ENCODE data around the gene VCAM1.

Gene VCAM1

GRCh38 chr1:100724281-100724680, 4.7 kb downstream of the VCAM1 start:
- no peak for DNase-seq (ENCODE audit: low read depth)
- Histone ChIP-seq H3K36me3 (ENCODE audit: control insufficient read depth, insufficient read depth, low read length, severe bottlenecking) (no peaks in the 10 kb centered on the region), H3K9me3 (ENCODE audit: control insufficient read depth, low read length) (no peaks in the 10 kb centered on the region), H3K4me1 (ENCODE audit: control insufficient read depth, insufficient read depth, low read length) (peaks cover 32% of the 10 kb centered on the region), H3K4me3 (ENCODE audit: low read length) (no peak overlapping the region), H3K9ac (ENCODE audit: low read length) (no peak overlapping the region), H3K27me3 (replicated peaks; ENCODE audit: control insufficient read depth, insufficient read depth, low read length) (no peaks in the 10 kb centered on the region)

DNA sequence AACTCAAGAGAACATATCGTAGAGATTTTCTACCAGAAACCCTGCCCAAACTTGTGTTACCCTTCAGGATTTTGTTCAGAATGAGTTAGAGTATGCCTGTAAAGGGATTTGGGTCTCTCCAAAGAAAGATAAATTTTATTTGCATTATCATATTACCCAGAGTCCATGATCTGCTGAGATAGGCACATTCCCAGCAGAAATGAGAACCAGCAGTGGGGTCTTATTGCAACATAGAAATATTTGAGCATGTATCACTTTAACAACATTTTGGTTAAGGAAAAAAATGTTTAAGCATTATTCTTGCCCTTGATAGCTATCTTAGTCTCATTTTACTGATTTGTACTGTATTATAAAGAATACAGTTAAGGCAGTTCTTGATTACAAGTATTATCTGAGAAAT, 10.6 kb downstream of the VCAM1 start:
- peaks cover 22% of the 10 kb centered on the region for H3K4me1 ChIP-seq (ENCODE audit: control insufficient read depth, insufficient read depth, low read length)
- H3K9ac ChIP-seq (ENCODE audit: low read length) = peak overlapping the region; percentile 55
- no peaks in the 10 kb centered on the region for H3K9me3 ChIP-seq (ENCODE audit: control insufficient read depth, low read length)
- no peaks in the 10 kb centered on the region for H3K27me3 ChIP-seq (replicated peaks; ENCODE audit: control insufficient read depth, insufficient read depth, low read length)
- peak; percentile 74 for DNase-seq (ENCODE audit: low read depth)
- no peak overlapping the region for H3K4me3 ChIP-seq (ENCODE audit: low read length)
- no peaks in the 10 kb centered on the region for H3K36me3 ChIP-seq (ENCODE audit: control insufficient read depth, insufficient read depth, low read length, severe bottlenecking)

GRCh38 chr1:100731309-100731708, 11.8 kb downstream of the VCAM1 start:
- Histone ChIP-seq H3K9me3 (ENCODE audit: control insufficient read depth, low read length) (no peaks in the 10 kb centered on the region), H3K27me3 (replicated peaks; ENCODE audit: control insufficient read depth, insufficient read depth, low read length) (no peaks in the 10 kb centered on the region), H3K36me3 (ENCODE audit: control insufficient read depth, insufficient read depth, low read length, severe bottlenecking) (no peaks in the 10 kb centered on the region), H3K4me1 (ENCODE audit: control insufficient read depth, insufficient read depth, low read length) (peaks cover 29% of the 10 kb centered on the region), H3K4me3 (ENCODE audit: low read length) (no peak overlapping the region), H3K9ac (ENCODE audit: low read length) (no peak overlapping the region)
- no peak for DNase-seq (ENCODE audit: low read depth)

DNA sequence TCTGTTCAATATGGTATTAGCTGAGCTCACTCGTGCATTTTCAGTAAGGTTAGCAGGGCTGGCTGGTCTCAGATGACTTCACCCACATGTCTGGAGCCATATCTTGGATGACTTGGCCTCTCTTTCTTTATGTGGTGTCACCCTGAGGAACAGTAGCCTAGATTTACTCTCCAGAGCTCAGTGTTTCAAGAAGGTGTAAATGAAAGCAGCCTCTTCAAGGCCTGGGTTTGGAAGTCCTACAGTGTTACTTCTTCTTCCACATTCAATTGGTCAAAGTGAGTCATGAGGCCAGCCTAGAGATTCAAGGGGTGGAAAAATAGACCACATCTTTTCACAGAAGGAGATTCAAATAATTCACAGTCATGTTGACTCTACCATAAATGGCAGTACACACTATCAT, 12.2 kb downstream of the VCAM1 start:
- Histone ChIP-seq H3K36me3 (ENCODE audit: control insufficient read depth, insufficient read depth, low read length, severe bottlenecking) (no peaks in the 10 kb centered on the region), H3K9ac (ENCODE audit: low read length) (no peak overlapping the region), H3K9me3 (ENCODE audit: control insufficient read depth, low read length) (no peaks in the 10 kb centered on the region), H3K4me1 (ENCODE audit: control insufficient read depth, insufficient read depth, low read length) (peaks cover 34% of the 10 kb centered on the region), H3K4me3 (ENCODE audit: low read length) (no peak overlapping the region), H3K27me3 (replicated peaks; ENCODE audit: control insufficient read depth, insufficient read depth, low read length) (no peaks in the 10 kb centered on the region)
- DNase-seq (ENCODE audit: low read depth) = no peak

- Histone ChIP-seq H3K4me1 (ENCODE audit: control insufficient read depth, insufficient read depth, low read length) (peaks cover 37% of the 10 kb centered on the region), H3K36me3 (ENCODE audit: control insufficient read depth, insufficient read depth, low read length, severe bottlenecking) (no peaks in the 10 kb centered on the region), H3K4me3 (ENCODE audit: low read length) (no peak overlapping the region), H3K9ac (ENCODE audit: low read length) (no peak overlapping the region), H3K27me3 (replicated peaks; ENCODE audit: control insufficient read depth, insufficient read depth, low read length) (no peaks in the 10 kb centered on the region), H3K9me3 (ENCODE audit: control insufficient read depth, low read length) (no peaks in the 10 kb centered on the region)
- peak; percentile 74 for DNase-seq (ENCODE audit: low read depth)
Measured at GRCh38 chr1:100734676-100735075, 15.1 kb downstream of the VCAM1 start.

DNA sequence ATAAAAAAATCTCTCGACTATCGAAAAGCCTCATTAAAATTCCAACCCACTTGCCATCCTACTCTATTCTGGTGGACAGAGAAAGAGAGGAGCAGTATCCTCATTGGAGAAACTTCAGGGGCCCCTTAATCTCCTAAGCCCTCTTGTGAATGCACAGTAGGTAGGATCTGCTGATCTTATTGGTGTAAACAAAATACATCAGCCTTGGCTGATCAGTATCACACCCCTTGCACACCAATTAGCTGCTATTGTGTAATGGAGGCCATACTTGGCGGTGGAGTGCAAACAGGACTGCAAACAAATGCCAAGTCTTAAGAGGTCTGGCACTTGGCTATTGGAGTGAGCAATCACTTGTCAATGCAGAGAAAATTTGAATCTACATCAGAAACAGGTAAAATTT, 15.7 kb downstream of the VCAM1 start:
- no peak for DNase-seq (ENCODE audit: low read depth)
- Histone ChIP-seq H3K4me3 (ENCODE audit: low read length) (peak overlapping the region; percentile 5), H3K4me1 (ENCODE audit: control insufficient read depth, insufficient read depth, low read length) (peaks cover 31% of the 10 kb centered on the region)

GRCh38 chr1:100736324-100736723, 16.8 kb downstream of the VCAM1 start:
- Histone ChIP-seq H3K27me3 (replicated peaks; ENCODE audit: control insufficient read depth, insufficient read depth, low read length) (no peaks in the 10 kb centered on the region), H3K9me3 (ENCODE audit: control insufficient read depth, low read length) (no peaks in the 10 kb centered on the region), H3K9ac (ENCODE audit: low read length) (no peak overlapping the region), H3K36me3 (ENCODE audit: control insufficient read depth, insufficient read depth, low read length, severe bottlenecking) (no peaks in the 10 kb centered on the region), H3K4me1 (ENCODE audit: control insufficient read depth, insufficient read depth, low read length) (peaks cover 27% of the 10 kb centered on the region), H3K4me3 (ENCODE audit: low read length) (no peak overlapping the region)
- DNase-seq (ENCODE audit: low read depth) = no peak

More for the DNA sequence above, 15.7 kb downstream of the VCAM1 start:
- no peaks in the 10 kb centered on the region for H3K36me3 ChIP-seq (ENCODE audit: control insufficient read depth, insufficient read depth, low read length, severe bottlenecking)
- no peaks in the 10 kb centered on the region for H3K27me3 ChIP-seq (replicated peaks; ENCODE audit: control insufficient read depth, insufficient read depth, low read length)
- H3K9ac ChIP-seq (ENCODE audit: low read length) = no peak overlapping the region
- H3K9me3 ChIP-seq (ENCODE audit: control insufficient read depth, low read length) = no peaks in the 10 kb centered on the region

DNA sequence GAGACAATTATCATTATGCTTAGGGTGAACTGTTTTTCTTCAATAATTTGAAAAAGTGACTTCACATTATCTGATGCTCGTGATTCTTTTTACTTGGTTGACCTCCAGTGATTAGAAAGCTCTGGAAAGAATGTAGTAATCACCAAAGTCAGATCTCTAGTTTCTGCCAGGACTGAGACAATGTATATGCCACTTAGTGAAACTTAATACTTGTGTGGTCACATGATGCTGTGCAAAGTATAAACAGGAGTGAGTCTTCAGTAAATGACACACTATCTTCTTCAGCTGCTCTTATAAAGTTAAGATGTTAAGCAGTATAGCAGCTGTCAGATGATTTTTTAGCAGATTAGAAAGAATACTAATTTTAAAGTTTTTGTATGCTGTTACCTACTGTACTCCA, 17.2 kb downstream of the VCAM1 start:
- Histone ChIP-seq H3K9ac (ENCODE audit: low read length) (no peak overlapping the region), H3K27me3 (replicated peaks; ENCODE audit: control insufficient read depth, insufficient read depth, low read length) (no peaks in the 10 kb centered on the region), H3K4me1 (ENCODE audit: control insufficient read depth, insufficient read depth, low read length) (peaks cover 25% of the 10 kb centered on the region), H3K36me3 (ENCODE audit: control insufficient read depth, insufficient read depth, low read length, severe bottlenecking) (no peaks in the 10 kb centered on the region), H3K4me3 (ENCODE audit: low read length) (no peak overlapping the region), H3K9me3 (ENCODE audit: control insufficient read depth, low read length) (no peaks in the 10 kb centered on the region)
- peak; percentile 63 for DNase-seq (ENCODE audit: low read depth)

DNA sequence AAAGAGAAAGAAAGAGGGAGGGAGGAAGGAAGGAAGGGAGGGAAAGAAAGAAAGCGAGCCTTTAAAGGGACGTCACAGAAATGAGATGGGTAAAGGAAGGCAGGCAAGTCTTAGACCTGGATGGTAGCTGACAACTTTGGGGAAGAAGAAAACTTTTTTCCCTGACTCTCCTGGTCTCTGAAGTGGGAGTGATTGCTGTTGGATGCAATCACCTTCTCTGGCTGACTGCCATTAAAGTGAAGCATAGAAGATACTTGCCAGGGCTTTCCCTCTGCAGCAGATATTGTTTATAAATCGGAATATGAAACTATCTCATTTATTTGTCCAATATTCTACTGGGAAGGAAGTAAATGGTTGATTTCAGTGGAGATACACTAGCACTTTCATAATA, 27.0 kb downstream of the VCAM1 start:
- no peak for DNase-seq (ENCODE audit: low read depth)
- H3K9me3 ChIP-seq (ENCODE audit: control insufficient read depth, low read length) = no peaks in the 10 kb centered on the region
- no peaks in the 10 kb centered on the region for H3K36me3 ChIP-seq (ENCODE audit: control insufficient read depth, insufficient read depth, low read length, severe bottlenecking)
- H3K4me3 ChIP-seq (ENCODE audit: low read length) = no peak overlapping the region
- H3K4me1 ChIP-seq (ENCODE audit: control insufficient read depth, insufficient read depth, low read length) = no peaks in the 10 kb centered on the region
- no peak overlapping the region for H3K9ac ChIP-seq (ENCODE audit: low read length)
- peaks cover 3% of the 10 kb centered on the region for H3K27me3 ChIP-seq (replicated peaks; ENCODE audit: control insufficient read depth, insufficient read depth, low read length)

DNA sequence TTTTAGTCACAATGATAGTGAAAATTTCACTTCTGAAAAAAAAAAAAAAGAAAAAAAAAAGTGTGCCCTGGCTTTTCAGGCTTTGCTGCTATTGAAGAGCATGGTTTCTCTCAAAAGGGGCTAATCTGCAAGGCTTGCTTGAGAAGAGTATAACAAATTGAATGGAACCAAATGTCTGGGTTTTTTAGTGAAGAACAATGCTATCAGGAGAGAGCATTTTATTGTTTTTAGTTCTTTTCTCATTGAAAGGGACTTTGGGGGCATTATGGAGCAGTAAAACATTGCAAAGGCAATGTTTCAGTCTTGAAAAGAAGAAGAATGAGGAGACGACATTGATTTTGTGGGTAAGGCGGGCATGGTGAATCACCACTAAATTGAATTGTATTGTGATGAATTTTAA, 28.2 kb downstream of the VCAM1 start:
- Histone ChIP-seq H3K9ac (ENCODE audit: low read length) (no peak overlapping the region), H3K27me3 (replicated peaks; ENCODE audit: control insufficient read depth, insufficient read depth, low read length) (peaks cover 3% of the 10 kb centered on the region), H3K36me3 (ENCODE audit: control insufficient read depth, insufficient read depth, low read length, severe bottlenecking) (no peaks in the 10 kb centered on the region), H3K4me1 (ENCODE audit: control insufficient read depth, insufficient read depth, low read length) (no peaks in the 10 kb centered on the region), H3K4me3 (ENCODE audit: low read length) (no peak overlapping the region), H3K9me3 (ENCODE audit: control insufficient read depth, low read length) (no peaks in the 10 kb centered on the region)
- no peak for DNase-seq (ENCODE audit: low read depth)

DNA sequence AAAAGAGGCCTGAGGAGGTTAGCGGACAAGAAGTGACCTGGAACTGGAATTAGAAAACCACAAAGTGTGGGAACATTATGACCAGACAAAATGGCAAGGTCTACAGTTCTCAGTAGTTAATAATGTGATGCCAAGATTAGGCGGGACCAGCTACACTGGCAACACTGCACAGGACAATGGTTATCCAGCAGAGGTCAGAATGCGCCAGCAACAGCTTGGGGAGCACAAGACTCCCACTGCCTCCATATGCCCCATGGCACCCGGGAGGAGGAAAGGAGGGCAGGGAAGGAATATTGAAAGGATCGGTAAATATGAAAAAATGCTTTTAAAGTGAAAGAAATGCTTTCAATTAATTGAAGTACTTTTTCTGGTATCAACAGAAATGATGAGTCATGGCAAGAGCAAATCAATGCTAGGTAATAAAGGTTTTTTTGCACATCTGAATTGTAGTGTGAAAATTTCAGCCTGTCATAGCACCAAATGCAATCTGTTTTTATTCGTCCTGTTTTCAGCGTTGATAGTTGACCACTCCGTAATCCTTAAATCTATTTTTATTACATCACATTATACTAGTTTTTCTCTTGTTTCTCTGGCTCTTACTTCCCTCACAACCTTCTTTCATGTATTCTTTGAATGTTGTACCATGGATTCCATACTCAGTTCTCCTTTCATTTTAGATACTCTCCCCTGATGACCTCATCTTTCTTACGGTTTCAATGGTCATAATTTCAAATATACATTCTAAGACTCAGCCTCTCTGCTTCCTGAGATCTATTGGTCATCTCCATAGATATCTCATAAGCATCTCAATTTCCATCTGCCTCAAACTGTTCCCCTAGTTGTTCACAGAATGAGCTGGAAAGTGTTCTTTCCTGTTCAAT, 30.7 kb downstream of the VCAM1 start:
- Histone ChIP-seq H3K9ac (ENCODE audit: low read length) (no peak overlapping the region), H3K4me1 (ENCODE audit: control insufficient read depth, insufficient read depth, low read length) (no peaks in the 10 kb centered on the region), H3K9me3 (ENCODE audit: control insufficient read depth, low read length) (no peaks in the 10 kb centered on the region), H3K4me3 (ENCODE audit: low read length) (no peak overlapping the region), H3K27me3 (replicated peaks; ENCODE audit: control insufficient read depth, insufficient read depth, low read length) (peaks cover 3% of the 10 kb centered on the region), H3K36me3 (ENCODE audit: control insufficient read depth, insufficient read depth, low read length, severe bottlenecking) (no peaks in the 10 kb centered on the region)
- DNase-seq (ENCODE audit: low read depth) = no peak

- Histone ChIP-seq H3K9ac (ENCODE audit: low read length) (no peak overlapping the region), H3K27me3 (replicated peaks; ENCODE audit: control insufficient read depth, insufficient read depth, low read length) (no peaks in the 10 kb centered on the region), H3K4me1 (ENCODE audit: control insufficient read depth, insufficient read depth, low read length) (no peaks in the 10 kb centered on the region), H3K36me3 (ENCODE audit: control insufficient read depth, insufficient read depth, low read length, severe bottlenecking) (no peaks in the 10 kb centered on the region), H3K4me3 (ENCODE audit: low read length) (no peak overlapping the region), H3K9me3 (ENCODE audit: control insufficient read depth, low read length) (no peaks in the 10 kb centered on the region)
- no peak for DNase-seq (ENCODE audit: low read depth)
Measured at GRCh38 chr1:100752791-100753190, 33.2 kb downstream of the VCAM1 start.
